GM23338 (cell line): ENCODE results near the gene CHI3L1. TPM values are rescaled to one million over a fixed set of nuclear protein-coding genes. Genes with fewer than 3 reads are reported as not detected.
A peak's percentile ranks its signal among the peaks of the same experiment; 100 is the strongest.

Source experiments
- ATAC-seq: fragments of 200-7000 bp; cut with Tn5 transposase; 3 replicates; pipeline ENCODE4 v1.9.1; 2020
- DNase-seq: peaks from one replicate; pipeline ENCODE4 v3.0.0-alpha.2; 2015; ENCODE audit warnings: low spot score
- H2AFZ ChIP-seq: fragments of 200-600 bp; sonication (generic); 2 replicates; pipeline ENCODE4 v1.8.0; 2016; ENCODE audit warnings: antibody characterized with exemption, mild to moderate bottlenecking, moderate library complexity
- H3F3A ChIP-seq: fragments of 200-600 bp; sonication (generic); replicated peaks from 2 replicates; pipeline ENCODE4 v1.8.0; 2017; ENCODE audit warnings: antibody characterized with exemption, mixed run types, low read depth
- H3K27ac ChIP-seq: fragments of 200-600 bp; sonication (generic); 2 replicates; pipeline ENCODE4 v1.6.1; 2016; ENCODE audit warnings: low read depth
- H3K27me3 ChIP-seq: fragments of 200-600 bp; sonication (generic); 2 replicates; pipeline ENCODE4 v1.8.0; 2016; ENCODE audit warnings: mild to moderate bottlenecking, mixed run types, moderate library complexity; ENCODE audit not compliant: insufficient read depth
- H3K36me3 ChIP-seq: fragments of 200-600 bp; sonication (generic); 2 replicates; pipeline ENCODE4 v1.8.0; 2016; ENCODE audit warnings: mild to moderate bottlenecking; ENCODE audit not compliant: insufficient read depth
- H3K4me1 ChIP-seq: fragments of 200-600 bp; sonication (generic); 2 replicates; pipeline ENCODE4 v1.8.0; 2016; ENCODE audit warnings: mild to moderate bottlenecking, moderate library complexity; ENCODE audit not compliant: insufficient read depth
- H3K4me2 ChIP-seq: fragments of 200-600 bp; sonication (generic); 2 replicates; pipeline ENCODE4 v1.7.1; 2017; ENCODE audit warnings: mixed run types
- H3K4me3 ChIP-seq: fragments of 200-600 bp; sonication (generic); 2 replicates; pipeline ENCODE4 v1.6.1; 2016; ENCODE audit warnings: mixed run types
- H3K79me2 ChIP-seq: fragments of 200-600 bp; sonication (generic); replicated peaks from 2 replicates; pipeline ENCODE4 v1.8.0; 2017; ENCODE audit warnings: mild to moderate bottlenecking; ENCODE audit not compliant: insufficient read depth
- H3K9me2 ChIP-seq: fragments of 200-600 bp; sonication (generic); 2 replicates; pipeline ENCODE4 v1.8.0; 2017; ENCODE audit not compliant: insufficient read depth
- H4K20me1 ChIP-seq: fragments of 200-600 bp; sonication (generic); replicated peaks from 2 replicates; pipeline ENCODE4 v1.8.0; 2017; ENCODE audit warnings: mild to moderate bottlenecking; ENCODE audit not compliant: insufficient read depth
- H3K27ac Mint-ChIP-seq: 2 replicates; pipeline ENCODE4 v1.8.0; 2020; ENCODE audit warnings: inconsistent platforms, mild to moderate bottlenecking, moderate library complexity, mixed read lengths
- H3K27me3 Mint-ChIP-seq: 3 replicates; pipeline ENCODE4 v1.8.0; 2022; ENCODE audit warnings: low read depth, mild to moderate bottlenecking, moderate library complexity, mixed read lengths, inconsistent platforms; ENCODE audit not compliant: insufficient read depth, poor library complexity
- H3K36me3 Mint-ChIP-seq: 3 replicates; pipeline ENCODE4 v1.8.0; 2021; ENCODE audit warnings: low read depth, mild to moderate bottlenecking, inconsistent platforms, moderate library complexity, mixed read lengths
- H3K4me1 Mint-ChIP-seq: 3 replicates; pipeline ENCODE4 v1.8.0; 2020; ENCODE audit warnings: mild to moderate bottlenecking, inconsistent platforms, mixed read lengths
- H3K4me3 Mint-ChIP-seq: 3 replicates; pipeline ENCODE4 v1.8.0; 2021; ENCODE audit warnings: moderate library complexity, mild to moderate bottlenecking, inconsistent platforms, mixed read lengths
- H3K9me3 Mint-ChIP-seq: 3 replicates; pipeline ENCODE4 v1.8.0; 2020; ENCODE audit warnings: moderate library complexity, mild to moderate bottlenecking, inconsistent platforms, mixed read lengths
- CREB1 ChIP-seq: fragments of 250-450 bp; sonication (Bioruptor Pico); IDR thresholded peaks from 2 replicates; pipeline ENCODE4 v1.5.0; 2020; ENCODE audit warnings: low read depth, mild to moderate bottlenecking, moderate library complexity
- EZH2 ChIP-seq: fragments of 200-600 bp; sonication (generic); IDR thresholded peaks from one replicate; pipeline ENCODE4 v1.8.0; 2017; ENCODE audit warnings: antibody characterized with exemption, mild to moderate bottlenecking, low read depth; ENCODE audit not compliant: unreplicated experiment
- EZH2phosphoT487 ChIP-seq: fragments of 200-600 bp; sonication (generic); IDR thresholded peaks from one replicate; pipeline ENCODE4 v1.8.1; 2018; ENCODE audit warnings: antibody characterized with exemption; ENCODE audit not compliant: unreplicated experiment
- JUNB ChIP-seq: IDR thresholded peaks from one replicate; pipeline ENCODE4 v1.6.1; 2016; ENCODE audit warnings: antibody characterized with exemption; ENCODE audit not compliant: unreplicated experiment
- NANOG ChIP-seq: IDR thresholded peaks from 2 replicates; pipeline ENCODE4 v1.6.1; 2016; ENCODE audit warnings: antibody characterized with exemption, borderline replicate concordance
- POLR2AphosphoS5 ChIP-seq: IDR thresholded peaks from 2 replicates; pipeline ENCODE4 v1.6.1; 2016; ENCODE audit warnings: antibody characterized with exemption, low read depth
- STAT1 ChIP-seq: IDR thresholded peaks from one replicate; pipeline ENCODE4 v1.6.1; 2016; ENCODE audit warnings: antibody characterized with exemption; ENCODE audit not compliant: unreplicated experiment
- ZNF114 ChIP-seq: fragments of 250-450 bp; sonication (Bioruptor Pico); IDR thresholded peaks from 2 replicates; pipeline ENCODE4 v1.5.0; 2020; ENCODE audit warnings: mild to moderate bottlenecking, moderate library complexity
- ZNF331 ChIP-seq: fragments of 250-450 bp; sonication (Bioruptor Pico); IDR thresholded peaks from 2 replicates; pipeline ENCODE4 v1.5.0; 2020; ENCODE audit warnings: low read depth, mild to moderate bottlenecking, moderate library complexity
- polyA plus RNA-seq: library from polyadenylated mRNA; unstranded; fragments of >200 nt; fragmentation: Nextera tagmentation; extraction: Ambion mirVana; gene quantifications from 2 replicates; pipeline ENCODE4 v1.2.1, GENCODE V29; 2016
- total RNA-seq: library from RNA; depleted of rRNA; stranded (reverse); fragments of >200 nt; shearing (Covaris generic); gene quantifications from 2 replicates; pipeline ENCODE4 v1.2.3, GENCODE V29; 2014
- TF ChIP-seq, protein P1 (sequence below): IDR thresholded peaks from one replicate; pipeline ENCODE4 v1.6.1; 2018; ENCODE audit warnings: antibody characterized with exemption; ENCODE audit not compliant: unreplicated experiment
- TF ChIP-seq, protein P2 (sequence below): IDR thresholded peaks from 2 replicates; pipeline ENCODE4 v1.6.1; 2016; ENCODE audit warnings: antibody characterized with exemption
- TF ChIP-seq, protein P3 (sequence below): fragments of 250-450 bp; sonication (Bioruptor Pico); IDR thresholded peaks from 2 replicates; pipeline ENCODE4 v1.5.0; 2020; ENCODE audit warnings: mild to moderate bottlenecking, moderate library complexity
- TF ChIP-seq, protein P4 (sequence below), 2 experiments: fragments of 200-600 bp in 1 of 2; sonication (generic) in 1 of 2; conservative IDR thresholded peaks; 2 replicates each; pipeline versions ENCODE4 v1.5.1 to v1.6.1; 2016 to 2017; ENCODE audit warnings: antibody characterized with exemption in 2 of 2, low read depth in 2 of 2, mild to moderate bottlenecking in 2 of 2, moderate library complexity in 1 of 2

Gene CHI3L1
- total and polyA plus RNA-seq, 2 experiments from 2014 or later = 0.76 TPM; not detected in 1

DNA sequence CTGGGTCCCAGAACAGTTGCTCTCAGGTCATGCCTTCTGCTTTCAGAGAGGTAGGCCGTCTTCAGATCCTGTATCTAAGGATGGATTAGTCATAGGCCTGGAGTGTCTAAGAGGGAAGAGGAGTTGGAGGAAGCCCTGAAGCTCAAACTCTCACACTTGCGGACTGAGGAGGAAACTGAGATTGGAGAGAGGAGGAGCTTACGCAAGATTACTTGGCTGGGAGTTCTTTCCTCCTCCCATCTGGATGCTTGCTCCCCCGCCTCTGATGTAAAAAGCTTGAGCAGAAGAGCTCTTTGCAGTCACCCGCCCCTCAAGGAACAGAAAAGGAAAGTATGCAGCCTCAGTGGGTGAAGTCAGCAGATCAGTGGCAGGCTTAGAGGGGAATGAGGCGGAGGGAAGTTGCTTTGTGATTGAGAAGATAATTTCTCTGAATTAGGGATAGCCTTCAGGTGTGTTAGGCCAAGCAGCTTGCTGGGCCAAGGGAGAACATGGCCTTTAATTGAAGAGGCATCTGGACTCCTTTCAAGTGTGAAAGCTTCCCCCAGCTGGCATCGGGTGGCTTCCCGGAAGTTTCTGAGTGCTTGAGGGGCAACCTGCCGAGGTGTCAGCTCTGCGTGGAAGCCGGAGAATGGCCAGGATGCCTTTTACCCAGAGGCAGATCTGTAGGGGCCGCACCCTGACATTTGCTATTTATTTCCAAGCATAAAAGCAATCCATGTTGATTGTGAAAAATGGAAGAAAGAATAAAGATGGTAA lies 52.4 kb downstream of the CHI3L1 start:
- no peak overlapping the region for H3K4me3 ChIP-seq
- ATAC-seq = peak; percentile 27; the same call in 2 of the 3 replicates
- no peaks in the 10 kb centered on the region for H3K36me3 ChIP-seq
- H2AFZ ChIP-seq = peak overlapping the region; percentile 25
- H3K4me2 ChIP-seq = no peak overlapping the region
- Mint-ChIP-seq H3K27me3 (peaks cover 11% of the 10 kb centered on the region), H3K4me3 (no peak overlapping the region; the same call in 2 of the 3 replicates), H3K9me3 (no peaks in the 10 kb centered on the region), H3K4me1 (peaks cover 10% of the 10 kb centered on the region; the same call in 2 of the 3 replicates), H3K27ac (no peak overlapping the region), H3K36me3 (no peaks in the 10 kb centered on the region)
- H3K27ac ChIP-seq = no peak overlapping the region
- H3K79me2 ChIP-seq = no peaks in the 10 kb centered on the region
- H3K27me3 ChIP-seq = peaks cover 4% of the 10 kb centered on the region
- H4K20me1 ChIP-seq = no peaks in the 10 kb centered on the region
- peak; percentile 12 for DNase-seq
- no peaks in the 10 kb centered on the region for H3F3A ChIP-seq
- no peaks in the 10 kb centered on the region for H3K9me2 ChIP-seq
- no peak for TF ChIP-seq EZH2phosphoT487
- TF ChIP-seq, protein P1, sequence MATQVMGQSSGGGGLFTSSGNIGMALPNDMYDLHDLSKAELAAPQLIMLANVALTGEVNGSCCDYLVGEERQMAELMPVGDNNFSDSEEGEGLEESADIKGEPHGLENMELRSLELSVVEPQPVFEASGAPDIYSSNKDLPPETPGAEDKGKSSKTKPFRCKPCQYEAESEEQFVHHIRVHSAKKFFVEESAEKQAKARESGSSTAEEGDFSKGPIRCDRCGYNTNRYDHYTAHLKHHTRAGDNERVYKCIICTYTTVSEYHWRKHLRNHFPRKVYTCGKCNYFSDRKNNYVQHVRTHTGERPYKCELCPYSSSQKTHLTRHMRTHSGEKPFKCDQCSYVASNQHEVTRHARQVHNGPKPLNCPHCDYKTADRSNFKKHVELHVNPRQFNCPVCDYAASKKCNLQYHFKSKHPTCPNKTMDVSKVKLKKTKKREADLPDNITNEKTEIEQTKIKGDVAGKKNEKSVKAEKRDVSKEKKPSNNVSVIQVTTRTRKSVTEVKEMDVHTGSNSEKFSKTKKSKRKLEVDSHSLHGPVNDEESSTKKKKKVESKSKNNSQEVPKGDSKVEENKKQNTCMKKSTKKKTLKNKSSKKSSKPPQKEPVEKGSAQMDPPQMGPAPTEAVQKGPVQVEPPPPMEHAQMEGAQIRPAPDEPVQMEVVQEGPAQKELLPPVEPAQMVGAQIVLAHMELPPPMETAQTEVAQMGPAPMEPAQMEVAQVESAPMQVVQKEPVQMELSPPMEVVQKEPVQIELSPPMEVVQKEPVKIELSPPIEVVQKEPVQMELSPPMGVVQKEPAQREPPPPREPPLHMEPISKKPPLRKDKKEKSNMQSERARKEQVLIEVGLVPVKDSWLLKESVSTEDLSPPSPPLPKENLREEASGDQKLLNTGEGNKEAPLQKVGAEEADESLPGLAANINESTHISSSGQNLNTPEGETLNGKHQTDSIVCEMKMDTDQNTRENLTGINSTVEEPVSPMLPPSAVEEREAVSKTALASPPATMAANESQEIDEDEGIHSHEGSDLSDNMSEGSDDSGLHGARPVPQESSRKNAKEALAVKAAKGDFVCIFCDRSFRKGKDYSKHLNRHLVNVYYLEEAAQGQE = no peak
- TF ChIP-seq, protein P2, sequence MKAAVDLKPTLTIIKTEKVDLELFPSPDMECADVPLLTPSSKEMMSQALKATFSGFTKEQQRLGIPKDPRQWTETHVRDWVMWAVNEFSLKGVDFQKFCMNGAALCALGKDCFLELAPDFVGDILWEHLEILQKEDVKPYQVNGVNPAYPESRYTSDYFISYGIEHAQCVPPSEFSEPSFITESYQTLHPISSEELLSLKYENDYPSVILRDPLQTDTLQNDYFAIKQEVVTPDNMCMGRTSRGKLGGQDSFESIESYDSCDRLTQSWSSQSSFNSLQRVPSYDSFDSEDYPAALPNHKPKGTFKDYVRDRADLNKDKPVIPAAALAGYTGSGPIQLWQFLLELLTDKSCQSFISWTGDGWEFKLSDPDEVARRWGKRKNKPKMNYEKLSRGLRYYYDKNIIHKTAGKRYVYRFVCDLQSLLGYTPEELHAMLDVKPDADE = no peak
- no peak for TF ChIP-seq JUNB
- TF ChIP-seq CREB1 = no peak
- no peak for TF ChIP-seq ZNF114 (CRISPR knock-in tag)
- TF ChIP-seq ZNF331 (CRISPR knock-in tag) = no peak
- TF ChIP-seq, protein P3, sequence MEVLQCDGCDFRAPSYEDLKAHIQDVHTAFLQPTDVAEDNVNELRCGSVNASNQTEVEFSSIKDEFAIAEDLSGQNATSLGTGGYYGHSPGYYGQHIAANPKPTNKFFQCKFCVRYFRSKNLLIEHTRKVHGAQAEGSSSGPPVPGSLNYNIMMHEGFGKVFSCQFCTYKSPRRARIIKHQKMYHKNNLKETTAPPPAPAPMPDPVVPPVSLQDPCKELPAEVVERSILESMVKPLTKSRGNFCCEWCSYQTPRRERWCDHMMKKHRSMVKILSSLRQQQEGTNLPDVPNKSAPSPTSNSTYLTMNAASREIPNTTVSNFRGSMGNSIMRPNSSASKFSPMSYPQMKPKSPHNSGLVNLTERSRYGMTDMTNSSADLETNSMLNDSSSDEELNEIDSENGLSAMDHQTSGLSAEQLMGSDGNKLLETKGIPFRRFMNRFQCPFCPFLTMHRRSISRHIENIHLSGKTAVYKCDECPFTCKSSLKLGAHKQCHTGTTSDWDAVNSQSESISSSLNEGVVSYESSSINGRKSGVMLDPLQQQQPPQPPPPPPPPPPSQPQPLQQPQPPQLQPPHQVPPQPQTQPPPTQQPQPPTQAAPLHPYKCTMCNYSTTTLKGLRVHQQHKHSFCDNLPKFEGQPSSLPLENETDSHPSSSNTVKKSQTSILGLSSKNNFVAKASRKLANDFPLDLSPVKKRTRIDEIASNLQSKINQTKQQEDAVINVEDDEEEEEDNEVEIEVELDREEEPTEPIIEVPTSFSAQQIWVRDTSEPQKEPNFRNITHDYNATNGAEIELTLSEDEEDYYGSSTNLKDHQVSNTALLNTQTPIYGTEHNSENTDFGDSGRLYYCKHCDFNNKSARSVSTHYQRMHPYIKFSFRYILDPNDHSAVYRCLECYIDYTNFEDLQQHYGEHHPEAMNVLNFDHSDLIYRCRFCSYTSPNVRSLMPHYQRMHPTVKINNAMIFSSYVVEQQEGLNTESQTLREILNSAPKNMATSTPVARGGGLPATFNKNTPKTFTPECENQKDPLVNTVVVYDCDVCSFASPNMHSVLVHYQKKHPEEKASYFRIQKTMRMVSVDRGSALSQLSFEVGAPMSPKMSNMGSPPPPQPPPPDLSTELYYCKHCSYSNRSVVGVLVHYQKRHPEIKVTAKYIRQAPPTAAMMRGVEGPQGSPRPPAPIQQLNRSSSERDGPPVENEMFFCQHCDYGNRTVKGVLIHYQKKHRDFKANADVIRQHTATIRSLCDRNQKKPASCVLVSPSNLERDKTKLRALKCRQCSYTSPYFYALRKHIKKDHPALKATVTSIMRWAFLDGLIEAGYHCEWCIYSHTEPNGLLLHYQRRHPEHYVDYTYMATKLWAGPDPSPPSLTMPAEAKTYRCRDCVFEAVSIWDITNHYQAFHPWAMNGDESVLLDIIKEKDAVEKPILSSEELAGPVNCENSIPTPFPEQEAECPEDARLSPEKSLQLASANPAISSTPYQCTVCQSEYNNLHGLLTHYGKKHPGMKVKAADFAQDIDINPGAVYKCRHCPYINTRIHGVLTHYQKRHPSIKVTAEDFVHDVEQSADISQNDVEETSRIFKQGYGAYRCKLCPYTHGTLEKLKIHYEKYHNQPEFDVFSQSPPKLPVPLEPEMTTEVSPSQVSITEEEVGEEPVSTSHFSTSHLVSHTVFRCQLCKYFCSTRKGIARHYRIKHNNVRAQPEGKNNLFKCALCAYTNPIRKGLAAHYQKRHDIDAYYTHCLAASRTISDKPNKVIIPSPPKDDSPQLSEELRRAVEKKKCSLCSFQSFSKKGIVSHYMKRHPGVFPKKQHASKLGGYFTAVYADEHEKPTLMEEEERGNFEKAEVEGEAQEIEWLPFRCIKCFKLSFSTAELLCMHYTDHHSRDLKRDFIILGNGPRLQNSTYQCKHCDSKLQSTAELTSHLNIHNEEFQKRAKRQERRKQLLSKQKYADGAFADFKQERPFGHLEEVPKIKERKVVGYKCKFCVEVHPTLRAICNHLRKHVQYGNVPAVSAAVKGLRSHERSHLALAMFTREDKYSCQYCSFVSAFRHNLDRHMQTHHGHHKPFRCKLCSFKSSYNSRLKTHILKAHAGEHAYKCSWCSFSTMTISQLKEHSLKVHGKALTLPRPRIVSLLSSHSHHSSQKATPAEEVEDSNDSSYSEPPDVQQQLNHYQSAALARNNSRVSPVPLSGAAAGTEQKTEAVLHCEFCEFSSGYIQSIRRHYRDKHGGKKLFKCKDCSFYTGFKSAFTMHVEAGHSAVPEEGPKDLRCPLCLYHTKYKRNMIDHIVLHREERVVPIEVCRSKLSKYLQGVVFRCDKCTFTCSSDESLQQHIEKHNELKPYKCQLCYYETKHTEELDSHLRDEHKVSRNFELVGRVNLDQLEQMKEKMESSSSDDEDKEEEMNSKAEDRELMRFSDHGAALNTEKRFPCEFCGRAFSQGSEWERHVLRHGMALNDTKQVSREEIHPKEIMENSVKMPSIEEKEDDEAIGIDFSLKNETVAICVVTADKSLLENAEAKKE (CRISPR knock-in tag) = no peak
- TF ChIP-seq EZH2 = no peak
- TF ChIP-seq NANOG = no peak
- no peak for TF ChIP-seq STAT1
- TF ChIP-seq POLR2AphosphoS5 = no peak
- TF ChIP-seq, protein P4, sequence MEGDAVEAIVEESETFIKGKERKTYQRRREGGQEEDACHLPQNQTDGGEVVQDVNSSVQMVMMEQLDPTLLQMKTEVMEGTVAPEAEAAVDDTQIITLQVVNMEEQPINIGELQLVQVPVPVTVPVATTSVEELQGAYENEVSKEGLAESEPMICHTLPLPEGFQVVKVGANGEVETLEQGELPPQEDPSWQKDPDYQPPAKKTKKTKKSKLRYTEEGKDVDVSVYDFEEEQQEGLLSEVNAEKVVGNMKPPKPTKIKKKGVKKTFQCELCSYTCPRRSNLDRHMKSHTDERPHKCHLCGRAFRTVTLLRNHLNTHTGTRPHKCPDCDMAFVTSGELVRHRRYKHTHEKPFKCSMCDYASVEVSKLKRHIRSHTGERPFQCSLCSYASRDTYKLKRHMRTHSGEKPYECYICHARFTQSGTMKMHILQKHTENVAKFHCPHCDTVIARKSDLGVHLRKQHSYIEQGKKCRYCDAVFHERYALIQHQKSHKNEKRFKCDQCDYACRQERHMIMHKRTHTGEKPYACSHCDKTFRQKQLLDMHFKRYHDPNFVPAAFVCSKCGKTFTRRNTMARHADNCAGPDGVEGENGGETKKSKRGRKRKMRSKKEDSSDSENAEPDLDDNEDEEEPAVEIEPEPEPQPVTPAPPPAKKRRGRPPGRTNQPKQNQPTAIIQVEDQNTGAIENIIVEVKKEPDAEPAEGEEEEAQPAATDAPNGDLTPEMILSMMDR (conservative IDR thresholded peaks at IDR 0.05; ENCODE audit: low read depth in 2 of 2) = no peak
- H3K4me1 ChIP-seq = peaks cover 13% of the 10 kb centered on the region
